DOHH2 (cell line): ENCODE measurements around the gene TRPV4.

ENCODE experiments used
- H3F3A ChIP-seq: fragments of 200-600 bp; sonication (generic), shearing (Covaris generic); 2 replicates; pipeline ENCODE4 v1.6.0; 2016; ENCODE audit warnings: antibody characterized with exemption, mild to moderate bottlenecking; ENCODE audit not compliant: control insufficient read depth, insufficient read depth
- H3K27ac ChIP-seq: fragments of 200-600 bp; sonication (generic); 2 replicates; pipeline ENCODE4 v1.5.1; 2014; ENCODE audit warnings: low read depth, mild to moderate bottlenecking, low read length, moderate library complexity
- H3K27me3 ChIP-seq: fragments of 200-600 bp; sonication (generic); 2 replicates; pipeline ENCODE4 v1.6.1; 2014; ENCODE audit warnings: mild to moderate bottlenecking, low read length, mixed read lengths; ENCODE audit not compliant: control insufficient read depth
- H3K36me3 ChIP-seq: fragments of 200-600 bp; sonication (generic); 2 replicates; pipeline ENCODE4 v1.6.1; 2014; ENCODE audit warnings: mild to moderate bottlenecking, low read length, moderate library complexity, mixed read lengths; ENCODE audit not compliant: control insufficient read depth
- H3K4me1 ChIP-seq: fragments of 200-600 bp; sonication (generic); 2 replicates; pipeline ENCODE4 v1.6.1; 2014; ENCODE audit warnings: mild to moderate bottlenecking, low read length, mixed read lengths; ENCODE audit not compliant: control insufficient read depth
- H3K4me2 ChIP-seq: fragments of 200-600 bp; sonication (generic); 2 replicates; pipeline ENCODE4 v1.6.0; 2014; ENCODE audit warnings: mild to moderate bottlenecking, low read length, moderate library complexity
- H3K4me3 ChIP-seq: fragments of 200-600 bp; sonication (generic); 2 replicates; pipeline ENCODE4 v1.5.1; 2014; ENCODE audit warnings: mild to moderate bottlenecking, low read length, mixed read lengths
- H3K79me2 ChIP-seq: fragments of 200-600 bp; sonication (generic); 2 replicates; pipeline ENCODE4 v1.6.1; 2014; ENCODE audit warnings: mild to moderate bottlenecking, low read length, mixed read lengths; ENCODE audit not compliant: control insufficient read depth
- H3K9me2 ChIP-seq: fragments of 200-600 bp; sonication (generic); replicated peaks from 2 replicates; pipeline ENCODE4 v1.6.1; 2014; ENCODE audit warnings: mild to moderate bottlenecking, low read length, mixed read lengths; ENCODE audit not compliant: control insufficient read depth
- H3K9me3 ChIP-seq: fragments of 200-600 bp; sonication (generic); 2 replicates; pipeline ENCODE4 v1.6.1; 2014; ENCODE audit warnings: antibody characterized with exemption, low read length, mixed read lengths; ENCODE audit not compliant: control insufficient read depth, insufficient read depth
- H4K20me1 ChIP-seq: fragments of 200-600 bp; sonication (generic); 2 replicates; pipeline ENCODE4 v1.6.0; 2014; ENCODE audit warnings: low read depth, mild to moderate bottlenecking, antibody characterized with exemption, low read length, moderate library complexity; ENCODE audit not compliant: control insufficient read depth, insufficient read depth
- EZH2phosphoT487 ChIP-seq: fragments of 200-600 bp; sonication (generic); IDR thresholded peaks from 2 replicates; pipeline ENCODE4 v1.6.1; 2017; ENCODE audit warnings: borderline replicate concordance, mild to moderate bottlenecking, antibody characterized with exemption, low read length, moderate library complexity, mixed read lengths
- TF ChIP-seq, protein P1 (sequence below): fragments of 200-600 bp; sonication (generic); IDR thresholded peaks from one replicate; pipeline ENCODE4 v1.5.1; 2014; ENCODE audit warnings: antibody characterized with exemption, mild to moderate bottlenecking, low read depth, low read length; ENCODE audit not compliant: poor library complexity, severe bottlenecking

The TRPV4 gene

DNA sequence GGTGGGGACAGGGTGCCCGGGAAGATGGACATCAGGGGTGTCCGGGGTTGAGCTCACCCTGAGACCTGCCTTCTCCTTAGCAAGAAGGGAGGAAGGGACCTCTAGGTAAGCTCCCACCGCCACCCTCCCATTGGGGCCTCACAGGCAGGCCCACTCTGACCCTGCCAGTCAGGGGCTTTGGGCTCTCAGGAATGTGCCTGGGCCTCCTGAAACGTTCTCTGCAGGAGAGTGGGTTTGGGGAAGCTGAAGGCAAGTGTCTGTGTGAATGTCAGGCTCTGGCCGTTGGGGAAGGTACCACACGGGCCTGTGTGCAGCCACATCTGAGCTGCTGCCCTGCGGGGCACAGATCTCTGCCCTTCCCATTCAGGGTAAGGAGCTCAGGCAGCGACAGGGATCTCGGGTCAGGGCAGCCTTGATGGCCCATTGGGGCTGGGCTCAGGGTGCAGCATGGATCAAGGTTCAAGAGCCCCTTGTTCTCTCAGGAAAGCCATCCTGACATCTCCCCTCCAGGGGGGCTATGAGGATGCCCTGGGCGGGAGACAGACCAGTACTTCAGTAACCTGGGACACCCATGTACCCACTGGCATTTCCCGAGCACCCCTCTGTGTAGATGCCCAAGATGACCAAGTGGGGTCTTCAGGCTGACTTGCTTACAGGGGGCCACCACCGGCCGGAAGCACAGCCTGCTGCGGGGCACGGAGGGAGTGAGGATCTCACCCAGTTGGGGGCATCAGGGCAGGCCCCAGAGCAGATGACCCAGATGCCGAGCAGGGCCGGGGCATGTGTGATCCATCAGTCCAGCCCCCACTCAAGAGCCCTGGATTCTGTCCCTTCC lies 89.9 kb downstream of the TRPV4 start:
- no peak overlapping the region for H3K27ac ChIP-seq
- TF ChIP-seq EZH2phosphoT487: no peak
- TF ChIP-seq, protein P1, sequence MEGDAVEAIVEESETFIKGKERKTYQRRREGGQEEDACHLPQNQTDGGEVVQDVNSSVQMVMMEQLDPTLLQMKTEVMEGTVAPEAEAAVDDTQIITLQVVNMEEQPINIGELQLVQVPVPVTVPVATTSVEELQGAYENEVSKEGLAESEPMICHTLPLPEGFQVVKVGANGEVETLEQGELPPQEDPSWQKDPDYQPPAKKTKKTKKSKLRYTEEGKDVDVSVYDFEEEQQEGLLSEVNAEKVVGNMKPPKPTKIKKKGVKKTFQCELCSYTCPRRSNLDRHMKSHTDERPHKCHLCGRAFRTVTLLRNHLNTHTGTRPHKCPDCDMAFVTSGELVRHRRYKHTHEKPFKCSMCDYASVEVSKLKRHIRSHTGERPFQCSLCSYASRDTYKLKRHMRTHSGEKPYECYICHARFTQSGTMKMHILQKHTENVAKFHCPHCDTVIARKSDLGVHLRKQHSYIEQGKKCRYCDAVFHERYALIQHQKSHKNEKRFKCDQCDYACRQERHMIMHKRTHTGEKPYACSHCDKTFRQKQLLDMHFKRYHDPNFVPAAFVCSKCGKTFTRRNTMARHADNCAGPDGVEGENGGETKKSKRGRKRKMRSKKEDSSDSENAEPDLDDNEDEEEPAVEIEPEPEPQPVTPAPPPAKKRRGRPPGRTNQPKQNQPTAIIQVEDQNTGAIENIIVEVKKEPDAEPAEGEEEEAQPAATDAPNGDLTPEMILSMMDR: no peak

DNA sequence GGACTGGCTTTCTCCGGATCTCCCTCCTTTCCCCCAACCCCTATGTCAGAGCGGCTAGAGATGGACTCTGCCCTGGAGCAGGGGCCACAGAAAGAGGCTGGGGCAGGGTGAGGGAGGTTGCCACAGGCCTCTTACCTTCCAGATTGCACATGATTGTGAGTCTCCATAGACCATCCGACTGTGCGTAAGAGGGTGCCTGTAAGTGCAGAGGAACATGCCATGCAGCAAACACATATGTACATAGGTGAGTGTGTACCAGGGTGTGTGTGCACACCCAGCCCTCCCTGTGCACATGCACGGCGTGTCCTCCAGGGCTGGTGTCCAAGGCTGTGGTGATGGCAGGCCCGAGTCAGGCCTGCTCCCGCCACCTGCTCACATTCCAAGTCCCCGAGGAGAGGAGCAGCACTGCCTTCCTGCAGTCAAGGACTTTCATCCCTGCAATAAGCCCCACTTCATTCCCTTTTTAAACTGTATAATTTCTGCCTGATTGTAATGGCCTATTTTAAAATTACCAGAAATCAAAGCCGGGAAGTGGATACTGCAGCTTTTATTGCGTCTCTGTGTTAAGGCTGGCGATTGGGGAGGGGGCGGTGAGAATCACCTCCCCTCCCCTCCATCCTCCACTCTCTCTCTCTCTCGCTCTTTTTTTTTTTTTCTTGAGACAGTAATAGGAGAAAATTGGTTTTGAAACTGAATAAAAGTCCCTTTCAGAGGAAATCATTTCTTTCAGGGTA lies 91.1 kb downstream of the TRPV4 start:
- 0 out of 2 replicates have a peak, but pooled peaks cover 5% of the 10 kb centered on the region for H4K20me1 ChIP-seq
- no peaks in the 10 kb centered on the region for H3K4me1 ChIP-seq
- H3K27me3 ChIP-seq: no peaks in the 10 kb centered on the region
- no peaks in the 10 kb centered on the region for H3K36me3 ChIP-seq
- H3K9me3 ChIP-seq: no peaks in the 10 kb centered on the region
- no peak overlapping the region for H3K4me3 ChIP-seq
- H3K79me2 ChIP-seq: no peaks in the 10 kb centered on the region
- no peaks in the 10 kb centered on the region for H3F3A ChIP-seq
- TF ChIP-seq, protein P1: no peak
- TF ChIP-seq EZH2phosphoT487: no peak
- no peak overlapping the region for H3K4me2 ChIP-seq
- no peak overlapping the region for H3K27ac ChIP-seq
- H3K9me2 ChIP-seq: no peaks in the 10 kb centered on the region

More for the DNA sequence above, 89.9 kb downstream of the TRPV4 start:
- H3K79me2 ChIP-seq: no peaks in the 10 kb centered on the region
- H3K4me1 ChIP-seq: no peaks in the 10 kb centered on the region
- no peaks in the 10 kb centered on the region for H3K36me3 ChIP-seq
- H3K4me3 ChIP-seq: no peak overlapping the region
- no peaks in the 10 kb centered on the region for H3K9me3 ChIP-seq
- no peak overlapping the region for H3K4me2 ChIP-seq
- 0 out of 2 replicates have a peak, but pooled peaks cover 3% of the 10 kb centered on the region for H4K20me1 ChIP-seq
- no peaks in the 10 kb centered on the region for H3K9me2 ChIP-seq
- no peaks in the 10 kb centered on the region for H3F3A ChIP-seq
- H3K27me3 ChIP-seq: no peaks in the 10 kb centered on the region

DNA sequence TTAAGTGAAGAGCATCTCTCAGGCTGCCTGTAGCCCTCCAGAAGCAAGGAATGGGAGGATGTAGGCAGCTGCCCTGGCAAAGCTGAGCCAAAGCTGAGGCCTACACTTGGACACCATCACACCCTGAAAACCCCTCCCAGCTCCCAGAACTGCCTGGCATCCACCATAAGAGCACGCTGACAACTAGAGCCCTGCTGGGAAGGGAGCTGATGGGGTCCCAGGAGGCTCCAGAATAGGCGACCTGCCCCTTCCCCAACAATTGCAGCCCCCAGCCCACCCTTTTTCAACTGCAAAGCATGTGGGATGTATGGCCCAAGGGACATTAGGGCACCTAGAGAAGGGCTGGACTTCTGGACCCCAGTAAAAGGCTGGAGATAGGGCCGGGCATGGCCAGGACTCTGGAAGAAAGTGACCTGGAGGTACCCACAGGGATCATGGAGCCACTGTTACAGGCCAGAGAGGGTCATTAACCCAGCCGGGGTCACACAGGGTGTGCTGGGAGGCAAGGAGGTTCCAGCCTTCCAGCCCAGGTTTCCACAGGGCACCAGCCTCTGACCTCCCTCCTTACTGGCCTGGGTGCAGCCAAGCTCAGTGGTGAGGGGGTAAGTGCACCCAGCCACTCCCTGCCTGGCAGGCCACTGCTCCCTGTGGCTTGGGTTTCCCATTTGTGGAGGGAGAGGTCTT lies 91.8 kb downstream of the TRPV4 start:
- no peaks in the 10 kb centered on the region for H3K4me1 ChIP-seq
- no peaks in the 10 kb centered on the region for H3K79me2 ChIP-seq
- no peaks in the 10 kb centered on the region for H3K36me3 ChIP-seq
- no peak overlapping the region for H3K4me2 ChIP-seq
- H3F3A ChIP-seq: no peaks in the 10 kb centered on the region
- H3K27me3 ChIP-seq: no peaks in the 10 kb centered on the region
- H4K20me1 ChIP-seq: 0 out of 2 replicates have a peak, but pooled peaks cover 5% of the 10 kb centered on the region
- no peak for TF ChIP-seq EZH2phosphoT487
- TF ChIP-seq, protein P1: no peak
- H3K4me3 ChIP-seq: no peak overlapping the region
- no peaks in the 10 kb centered on the region for H3K9me3 ChIP-seq
- no peak overlapping the region for H3K27ac ChIP-seq
- H3K9me2 ChIP-seq: no peaks in the 10 kb centered on the region
